Measurements from ENCODE around the gene MNX1.

Gene MNX1

DNA sequence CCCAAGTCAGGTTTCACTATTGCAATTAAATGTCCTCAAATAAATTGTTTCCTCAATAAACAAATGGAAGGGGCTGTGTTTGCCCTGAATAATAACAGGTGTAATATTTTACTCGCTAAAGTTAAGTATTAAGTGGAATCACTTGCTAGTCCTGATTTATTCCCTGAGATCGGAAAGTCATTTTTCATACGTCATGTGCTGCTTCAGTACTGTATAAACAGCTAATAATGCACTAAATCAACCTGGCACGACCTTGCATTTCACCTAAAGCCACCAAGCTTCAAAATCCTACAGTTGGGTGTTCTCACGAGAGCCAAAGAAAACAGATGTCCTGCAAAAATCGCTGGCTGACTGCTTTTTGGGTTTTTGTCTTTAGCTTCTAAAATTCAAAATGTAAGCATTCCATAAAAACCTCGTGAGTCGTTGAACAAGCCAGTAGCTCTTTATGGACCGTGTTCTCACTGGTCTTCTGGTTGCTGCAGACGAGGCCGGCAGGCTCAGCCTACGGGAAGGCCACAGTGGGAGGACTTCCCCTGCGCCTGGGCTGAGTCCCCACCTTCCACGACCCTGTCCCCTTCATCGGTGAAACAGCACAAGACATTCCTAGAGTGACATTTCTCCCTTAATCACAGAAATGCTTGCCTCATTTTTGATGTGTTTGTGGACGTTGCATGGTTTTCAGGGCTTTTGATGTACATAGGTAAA is 17.9 kb upstream of the MNX1 start:
- DNase-seq, result no peak
- Histone ChIP-seq H3K4me1 (no peaks in the 10 kb centered on the region), H3K36me3 (no peaks in the 10 kb centered on the region), H3K27me3 (peaks cover 86% of the 10 kb centered on the region), H3K9me3 (no peaks in the 10 kb centered on the region), H3K4me3 (ENCODE audit: low read depth, low read length) (no peak overlapping the region)
- TF ChIP-seq, protein P1, sequence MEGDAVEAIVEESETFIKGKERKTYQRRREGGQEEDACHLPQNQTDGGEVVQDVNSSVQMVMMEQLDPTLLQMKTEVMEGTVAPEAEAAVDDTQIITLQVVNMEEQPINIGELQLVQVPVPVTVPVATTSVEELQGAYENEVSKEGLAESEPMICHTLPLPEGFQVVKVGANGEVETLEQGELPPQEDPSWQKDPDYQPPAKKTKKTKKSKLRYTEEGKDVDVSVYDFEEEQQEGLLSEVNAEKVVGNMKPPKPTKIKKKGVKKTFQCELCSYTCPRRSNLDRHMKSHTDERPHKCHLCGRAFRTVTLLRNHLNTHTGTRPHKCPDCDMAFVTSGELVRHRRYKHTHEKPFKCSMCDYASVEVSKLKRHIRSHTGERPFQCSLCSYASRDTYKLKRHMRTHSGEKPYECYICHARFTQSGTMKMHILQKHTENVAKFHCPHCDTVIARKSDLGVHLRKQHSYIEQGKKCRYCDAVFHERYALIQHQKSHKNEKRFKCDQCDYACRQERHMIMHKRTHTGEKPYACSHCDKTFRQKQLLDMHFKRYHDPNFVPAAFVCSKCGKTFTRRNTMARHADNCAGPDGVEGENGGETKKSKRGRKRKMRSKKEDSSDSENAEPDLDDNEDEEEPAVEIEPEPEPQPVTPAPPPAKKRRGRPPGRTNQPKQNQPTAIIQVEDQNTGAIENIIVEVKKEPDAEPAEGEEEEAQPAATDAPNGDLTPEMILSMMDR (IDR thresholded peaks at IDR 0.05; ENCODE audit: low read depth, low read length), result no peak

DNA sequence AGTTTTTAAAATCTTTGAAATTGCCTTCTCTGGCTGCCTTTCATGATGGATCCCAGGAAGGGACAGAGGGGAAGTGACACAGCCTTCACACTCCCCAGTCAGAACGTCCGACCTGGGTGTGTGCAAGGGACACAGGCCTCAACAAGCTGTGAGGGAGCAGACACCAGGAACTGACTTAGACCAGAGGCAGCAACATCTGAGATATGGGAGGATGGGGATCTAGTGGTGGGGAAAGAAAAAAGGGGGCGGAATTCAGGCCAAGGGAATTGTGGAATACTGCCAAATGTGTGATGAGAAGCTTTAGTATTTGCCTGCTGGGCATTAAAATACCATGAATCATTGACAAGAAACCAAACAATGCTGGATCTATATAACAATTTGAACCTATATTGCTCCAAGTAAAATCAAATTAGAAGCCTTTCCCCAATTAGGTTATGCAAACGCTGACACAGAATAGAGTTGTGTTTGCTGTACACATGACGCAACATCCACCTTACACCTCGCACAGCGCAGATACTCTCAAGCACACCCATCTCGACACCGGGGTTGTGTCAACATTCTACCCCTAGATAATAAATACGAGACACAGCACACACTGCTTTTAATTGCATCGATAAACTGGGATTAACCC is 17.2 kb upstream of the MNX1 start:
- Histone ChIP-seq H3K27me3 (peaks cover 86% of the 10 kb centered on the region), H3K4me3 (ENCODE audit: low read depth, low read length) (no peak overlapping the region), H3K36me3 (no peaks in the 10 kb centered on the region), H3K9me3 (no peaks in the 10 kb centered on the region), H3K4me1 (no peaks in the 10 kb centered on the region)
- DNase-seq, result no peak
- TF ChIP-seq, protein P1 (IDR thresholded peaks at IDR 0.05; ENCODE audit: low read depth, low read length), result no peak

DNA sequence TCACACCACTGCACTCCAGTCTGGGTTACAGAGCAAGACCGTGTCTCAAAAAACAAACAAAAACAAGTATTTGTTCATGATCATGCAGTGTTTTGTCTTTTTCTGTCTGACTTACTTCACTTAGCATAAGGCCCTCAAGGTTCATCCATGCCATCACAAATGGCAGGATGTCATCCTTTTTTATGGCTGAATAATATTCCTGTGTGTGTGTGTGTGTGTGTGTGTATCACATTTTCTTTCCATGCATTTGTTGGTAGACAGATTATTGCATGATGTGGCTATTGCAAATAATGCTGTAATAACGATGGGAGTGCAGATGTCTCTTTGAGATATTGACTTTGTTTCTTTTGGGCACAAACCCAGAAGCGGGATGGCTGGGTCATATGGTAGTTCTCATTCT is 14.3 kb upstream of the MNX1 start:
- H3K36me3 ChIP-seq, result no peaks in the 10 kb centered on the region
- no peaks in the 10 kb centered on the region for H3K4me1 ChIP-seq
- DNase-seq, result no peak
- peaks cover 96% of the 10 kb centered on the region for H3K27me3 ChIP-seq
- no peak overlapping the region for H3K4me3 ChIP-seq (ENCODE audit: low read depth, low read length)
- TF ChIP-seq, protein P1 (IDR thresholded peaks at IDR 0.05; ENCODE audit: low read depth, low read length), result no peak
- H3K9me3 ChIP-seq, result no peaks in the 10 kb centered on the region

DNA sequence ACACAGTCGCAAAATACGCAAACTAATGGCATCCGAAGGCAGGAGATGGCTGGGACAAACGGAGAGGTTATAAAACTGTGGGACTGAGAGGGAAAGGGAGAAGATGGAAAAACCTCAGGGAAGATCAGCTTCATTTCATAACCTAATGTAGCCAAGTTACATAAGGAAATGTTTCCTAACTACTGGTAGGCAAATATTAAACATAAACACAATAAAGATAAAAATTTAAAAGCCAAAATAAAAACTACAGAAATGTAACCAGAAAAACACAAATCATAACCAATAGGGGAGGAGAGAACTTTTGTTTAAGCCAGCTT is 13.1 kb upstream of the MNX1 start:
- H3K36me3 ChIP-seq, result no peaks in the 10 kb centered on the region
- no peak overlapping the region for H3K4me3 ChIP-seq (ENCODE audit: low read depth, low read length)
- H3K9me3 ChIP-seq, result no peaks in the 10 kb centered on the region
- peaks cover 98% of the 10 kb centered on the region for H3K27me3 ChIP-seq
- DNase-seq, result no peak
- TF ChIP-seq, protein P1 (IDR thresholded peaks at IDR 0.05; ENCODE audit: low read depth, low read length), result no peak
- H3K4me1 ChIP-seq, result no peaks in the 10 kb centered on the region

DNA sequence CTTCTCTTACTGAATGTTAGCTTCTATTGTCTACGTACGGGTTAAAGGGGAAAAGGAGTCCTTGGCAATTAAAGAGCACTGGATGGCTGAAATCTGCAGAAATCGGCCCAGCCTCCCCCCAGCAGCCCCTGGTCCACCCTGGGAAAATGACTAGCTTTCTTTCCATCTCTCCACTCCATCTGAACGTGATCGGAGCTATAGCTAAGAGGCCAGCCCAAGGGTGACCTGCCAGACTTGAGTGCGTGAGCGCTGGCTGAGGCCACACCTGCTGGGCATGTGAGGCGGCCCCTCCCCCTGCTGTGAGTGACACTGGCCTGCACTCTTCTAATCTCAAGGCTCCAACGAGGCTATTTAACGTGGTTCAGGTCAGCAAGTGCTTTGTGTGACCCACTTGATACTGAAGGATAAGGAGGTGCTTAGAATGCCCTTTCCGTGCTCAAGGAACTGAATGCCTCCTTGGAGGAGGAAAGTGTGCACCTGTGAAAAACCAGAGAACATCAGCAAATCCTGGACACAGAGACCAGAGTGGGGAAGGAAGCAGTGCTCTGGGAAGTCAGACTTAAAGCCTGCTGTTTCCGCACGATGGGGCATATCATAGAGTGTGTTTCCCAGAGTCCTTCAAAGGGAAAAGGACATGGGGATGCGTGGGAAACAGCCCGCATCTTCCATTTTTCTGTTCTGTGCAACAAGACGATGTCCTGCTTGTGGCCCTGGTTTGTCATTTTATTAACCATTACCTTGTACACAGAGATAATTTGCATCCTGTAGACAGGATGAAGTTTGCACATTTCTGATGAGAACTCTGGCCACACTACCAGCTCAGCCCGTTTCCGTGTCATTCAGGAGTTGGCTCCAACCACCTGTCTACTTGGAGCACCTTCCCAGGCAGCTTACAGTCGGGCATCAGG is 12.5 kb upstream of the MNX1 start:
- DNase-seq, result no peak
- no peaks in the 10 kb centered on the region for H3K4me1 ChIP-seq
- H3K27me3 ChIP-seq, result peaks cover 98% of the 10 kb centered on the region
- no peaks in the 10 kb centered on the region for H3K9me3 ChIP-seq
- no peak overlapping the region for H3K4me3 ChIP-seq (ENCODE audit: low read depth, low read length)
- TF ChIP-seq, protein P1 (IDR thresholded peaks at IDR 0.05; ENCODE audit: low read depth, low read length), result no peak
- no peaks in the 10 kb centered on the region for H3K36me3 ChIP-seq
